Fibroblast of mammary gland (primary cell): ENCODE data around the gene CIPC.

Experiments used
- DNase-seq: peaks from one replicate; pipeline ENCODE4 v3.0.0-alpha.2; 2010; ENCODE audit warnings: low read depth
- H3K4me3 ChIP-seq: 2 replicates; pipeline ENCODE4 v1.5.1; 2011; ENCODE audit warnings: low read depth, mild to moderate bottlenecking, low read length, moderate library complexity; ENCODE audit not compliant: control insufficient read depth
- CTCF ChIP-seq: conservative IDR thresholded peaks from 2 replicates; pipeline ENCODE4 v1.5.1; 2011; ENCODE audit warnings: low read depth, low read length, inconsistent platforms; ENCODE audit not compliant: control insufficient read depth, insufficient read depth

Gene CIPC

GRCh38 chr14:77088219-77088618, 9.8 kb upstream of the CIPC start:
- no peak overlapping the region for H3K4me3 ChIP-seq
- no peak for DNase-seq
- no peak for TF ChIP-seq CTCF

DNA sequence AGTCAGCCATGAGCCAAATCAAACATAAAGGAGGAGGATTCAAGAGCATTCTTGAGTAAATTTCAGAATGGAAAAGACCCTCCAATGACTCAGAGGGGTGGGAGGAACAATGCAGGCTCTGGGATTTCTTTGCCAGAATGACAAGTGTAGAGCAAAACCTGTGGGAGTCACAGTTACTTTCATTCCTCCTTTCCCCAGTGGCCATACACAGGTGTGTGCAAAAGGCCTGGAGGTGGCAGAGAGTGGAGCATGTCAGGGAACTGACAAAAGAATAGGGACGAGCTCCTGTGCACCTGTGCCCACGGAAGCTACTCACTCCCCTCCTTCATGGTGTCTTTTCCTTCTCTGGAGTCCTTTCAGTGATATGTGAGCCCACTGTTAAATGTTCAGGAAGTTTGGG, 9.4 kb upstream of the CIPC start:
- no peak for TF ChIP-seq CTCF
- no peak overlapping the region for H3K4me3 ChIP-seq
- no peak for DNase-seq

DNA sequence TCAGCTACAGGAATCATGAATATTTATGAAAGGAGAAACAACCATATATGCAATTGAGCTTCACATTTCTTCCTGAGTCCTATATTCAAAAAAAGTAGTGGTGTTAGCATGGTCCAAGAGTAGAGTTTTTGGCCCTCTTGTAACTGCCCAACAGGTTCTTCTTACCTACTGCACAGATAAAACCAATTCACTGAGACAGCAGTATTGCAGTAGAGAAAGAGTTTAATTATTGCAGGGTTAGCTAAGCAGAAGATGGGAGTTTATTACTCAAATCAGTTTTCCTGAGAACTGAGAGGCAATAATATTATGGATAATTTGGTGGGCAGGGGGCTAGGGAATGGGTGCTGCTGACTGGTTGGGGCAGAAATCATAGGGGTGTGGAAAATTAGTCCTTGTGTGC, 6.5 kb upstream of the CIPC start:
- DNase-seq: no peak
- H3K4me3 ChIP-seq: no peak overlapping the region
- no peak for TF ChIP-seq CTCF

GRCh38 chr14:77092676-77093075, 5.4 kb upstream of the CIPC start:
- DNase-seq: no peak
- TF ChIP-seq CTCF: no peak
- no peak overlapping the region for H3K4me3 ChIP-seq

GRCh38 chr14:77094672-77095284, 3.3 kb upstream of the CIPC start:
- no peak overlapping the region for H3K4me3 ChIP-seq
- DNase-seq: peak; percentile 79
- peak; percentile 94 for TF ChIP-seq CTCF

DNA sequence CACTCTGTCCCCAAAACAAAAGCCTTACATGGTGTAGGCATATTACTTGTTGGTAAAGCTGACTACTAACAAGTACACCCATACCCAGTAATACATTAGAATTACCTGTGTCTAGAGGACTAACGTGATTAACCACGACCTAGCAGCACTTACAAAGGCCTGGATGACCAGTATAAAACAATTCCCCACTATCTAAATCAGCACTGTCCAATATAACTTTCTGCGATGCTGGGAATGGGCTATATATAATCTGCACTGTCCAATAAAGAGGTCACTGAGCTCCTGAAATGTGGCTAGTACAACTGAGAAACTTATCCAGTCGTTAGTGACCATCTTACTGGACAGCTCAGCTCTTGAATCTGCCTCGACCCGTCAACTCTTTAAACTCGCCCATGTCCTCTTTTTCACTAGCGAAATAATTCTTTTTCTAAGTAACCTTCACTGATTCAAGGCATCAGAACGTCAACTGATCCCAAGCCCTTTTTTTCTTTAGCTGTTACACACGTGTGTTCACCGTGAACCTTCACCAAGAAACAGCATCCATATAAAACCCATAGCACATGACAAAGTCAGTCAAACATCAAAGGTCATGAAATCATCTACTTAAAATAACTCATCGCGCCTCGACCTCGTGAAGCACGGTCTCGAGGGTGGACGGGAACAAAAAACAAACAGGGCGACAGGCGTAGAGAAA, 905 bp upstream of the CIPC start:
- no peak for TF ChIP-seq CTCF
- peak; percentile 57 for DNase-seq
- H3K4me3 ChIP-seq: peak overlapping the region; percentile 62
